KMS-11 (cell line): Measurements from ENCODE around the gene SPATA46.

Experiments
- H2AFZ ChIP-seq: fragments of 200-600 bp; sonication (generic); 2 replicates; pipeline ENCODE4 v1.6.1; 2016; ENCODE audit warnings: antibody characterized with exemption, mixed run types, low read depth
- H3K27ac ChIP-seq: fragments of 200-600 bp; sonication (generic); 2 replicates; pipeline ENCODE4 v1.6.1; 2016; ENCODE audit warnings: mild to moderate bottlenecking, mixed run types
- H3K27me3 ChIP-seq: fragments of 200-600 bp; sonication (generic); 2 replicates; pipeline ENCODE4 v1.6.1; 2017; ENCODE audit warnings: mild to moderate bottlenecking, low read depth, mixed run types, moderate library complexity; ENCODE audit not compliant: insufficient read depth
- H3K36me3 ChIP-seq: fragments of 200-600 bp; sonication (generic); 2 replicates; pipeline ENCODE4 v1.6.1; 2017; ENCODE audit warnings: mild to moderate bottlenecking, mixed run types; ENCODE audit not compliant: insufficient read depth
- H3K4me1 ChIP-seq: fragments of 200-600 bp; sonication (generic); 2 replicates; pipeline ENCODE4 v1.6.1; 2016; ENCODE audit warnings: mild to moderate bottlenecking, low read depth, mixed run types; ENCODE audit not compliant: poor library complexity, severe bottlenecking
- H3K4me2 ChIP-seq: fragments of 200-600 bp; sonication (generic); 2 replicates; pipeline ENCODE4 v1.7.0; 2016; ENCODE audit warnings: mild to moderate bottlenecking, mixed run types
- H3K4me3 ChIP-seq: fragments of 200-600 bp; sonication (generic); IDR thresholded peaks from 2 replicates; pipeline ENCODE4 v1.6.1; 2017; ENCODE audit warnings: low read depth, low read length, mixed read lengths; ENCODE audit not compliant: insufficient read depth
- H3K79me2 ChIP-seq: fragments of 200-600 bp; sonication (generic); 2 replicates; pipeline ENCODE4 v1.6.1; 2016; ENCODE audit warnings: low read depth, mixed run types; ENCODE audit not compliant: insufficient read depth
- H3K9ac ChIP-seq: fragments of 200-600 bp; sonication (generic); 2 replicates; pipeline ENCODE4 v1.6.1; 2016; ENCODE audit warnings: mild to moderate bottlenecking, mixed run types
- H4K20me1 ChIP-seq: fragments of 200-600 bp; sonication (generic); 2 replicates; pipeline ENCODE4 v1.6.1; 2016; ENCODE audit warnings: mild to moderate bottlenecking, mixed run types; ENCODE audit not compliant: insufficient read depth
- TF ChIP-seq, protein P1 (sequence below): fragments of 200-600 bp; sonication (generic); conservative IDR thresholded peaks from 2 replicates; pipeline ENCODE4 v1.6.1; 2017; ENCODE audit warnings: low read depth, mild to moderate bottlenecking, antibody characterized with exemption, low read length, moderate library complexity, mixed read lengths

SPATA46 gene

GRCh38 chr1:162335126-162335525, 41.5 kb downstream of the SPATA46 start:
- Histone ChIP-seq H3K79me2 (no peaks in the 10 kb centered on the region), H3K27ac (no peak overlapping the region), H2AFZ (no peak overlapping the region), H3K4me3 (no peak overlapping the region), H3K36me3 (no peaks in the 10 kb centered on the region), H4K20me1 (no peaks in the 10 kb centered on the region), H3K4me1 (no peaks in the 10 kb centered on the region), H3K4me2 (no peak overlapping the region), H3K27me3 (no peaks in the 10 kb centered on the region), H3K9ac (no peak overlapping the region)
- TF ChIP-seq, protein P1, sequence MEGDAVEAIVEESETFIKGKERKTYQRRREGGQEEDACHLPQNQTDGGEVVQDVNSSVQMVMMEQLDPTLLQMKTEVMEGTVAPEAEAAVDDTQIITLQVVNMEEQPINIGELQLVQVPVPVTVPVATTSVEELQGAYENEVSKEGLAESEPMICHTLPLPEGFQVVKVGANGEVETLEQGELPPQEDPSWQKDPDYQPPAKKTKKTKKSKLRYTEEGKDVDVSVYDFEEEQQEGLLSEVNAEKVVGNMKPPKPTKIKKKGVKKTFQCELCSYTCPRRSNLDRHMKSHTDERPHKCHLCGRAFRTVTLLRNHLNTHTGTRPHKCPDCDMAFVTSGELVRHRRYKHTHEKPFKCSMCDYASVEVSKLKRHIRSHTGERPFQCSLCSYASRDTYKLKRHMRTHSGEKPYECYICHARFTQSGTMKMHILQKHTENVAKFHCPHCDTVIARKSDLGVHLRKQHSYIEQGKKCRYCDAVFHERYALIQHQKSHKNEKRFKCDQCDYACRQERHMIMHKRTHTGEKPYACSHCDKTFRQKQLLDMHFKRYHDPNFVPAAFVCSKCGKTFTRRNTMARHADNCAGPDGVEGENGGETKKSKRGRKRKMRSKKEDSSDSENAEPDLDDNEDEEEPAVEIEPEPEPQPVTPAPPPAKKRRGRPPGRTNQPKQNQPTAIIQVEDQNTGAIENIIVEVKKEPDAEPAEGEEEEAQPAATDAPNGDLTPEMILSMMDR, result no peak

- no peak overlapping the region for H2AFZ ChIP-seq
- no peaks in the 10 kb centered on the region for H4K20me1 ChIP-seq
- no peaks in the 10 kb centered on the region for H3K36me3 ChIP-seq
- no peaks in the 10 kb centered on the region for H3K79me2 ChIP-seq
- H3K9ac ChIP-seq, result no peak overlapping the region
- no peak overlapping the region for H3K4me3 ChIP-seq
- TF ChIP-seq, protein P1, result no peak
- H3K4me1 ChIP-seq, result no peaks in the 10 kb centered on the region
- no peak overlapping the region for H3K27ac ChIP-seq
- H3K4me2 ChIP-seq, result no peak overlapping the region
- no peaks in the 10 kb centered on the region for H3K27me3 ChIP-seq
These were observed 42.7 kb downstream of the SPATA46 start for GRCh38 chr1:162333991-162334390.

GRCh38 chr1:162329826-162330225, 46.8 kb downstream of the SPATA46 start:
- H3K4me1 ChIP-seq, result peaks cover 21% of the 10 kb centered on the region
- H3K4me2 ChIP-seq, result no peak overlapping the region
- TF ChIP-seq, protein P1, result no peak
- H3K9ac ChIP-seq, result no peak overlapping the region
- H3K27ac ChIP-seq, result no peak overlapping the region
- H3K27me3 ChIP-seq, result no peaks in the 10 kb centered on the region
- no peaks in the 10 kb centered on the region for H3K36me3 ChIP-seq
- no peaks in the 10 kb centered on the region for H4K20me1 ChIP-seq
- no peak overlapping the region for H3K4me3 ChIP-seq
- no peak overlapping the region for H2AFZ ChIP-seq
- no peaks in the 10 kb centered on the region for H3K79me2 ChIP-seq

DNA sequence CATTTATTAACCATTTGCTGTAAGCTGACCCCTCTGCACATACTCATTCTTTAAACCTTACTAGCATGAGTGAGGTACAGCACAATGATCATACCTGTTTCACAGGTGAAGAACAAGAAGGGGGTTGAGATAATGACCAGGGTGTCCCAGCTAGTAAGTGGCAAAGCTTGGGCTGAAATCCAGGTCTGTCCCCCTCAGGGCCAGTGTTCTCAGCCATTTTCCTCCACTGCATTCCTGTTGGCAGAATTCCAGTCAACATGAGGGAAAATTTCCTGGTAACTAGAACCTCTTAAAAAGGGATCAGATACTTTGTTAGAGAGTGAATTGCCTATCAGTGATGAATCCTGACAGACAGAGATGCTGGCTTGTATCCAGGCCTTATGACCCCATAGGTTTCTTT, 48.1 kb downstream of the SPATA46 start:
- no peak overlapping the region for H3K4me3 ChIP-seq
- no peak overlapping the region for H2AFZ ChIP-seq
- no peaks in the 10 kb centered on the region for H3K36me3 ChIP-seq

More for the DNA sequence above, 48.1 kb downstream of the SPATA46 start:
- H3K79me2 ChIP-seq, result no peaks in the 10 kb centered on the region
- no peaks in the 10 kb centered on the region for H3K27me3 ChIP-seq
- H3K27ac ChIP-seq, result no peak overlapping the region
- no peaks in the 10 kb centered on the region for H4K20me1 ChIP-seq
- no peak overlapping the region for H3K9ac ChIP-seq
- H3K4me1 ChIP-seq, result peaks cover 34% of the 10 kb centered on the region
- TF ChIP-seq, protein P1, result no peak
- no peak overlapping the region for H3K4me2 ChIP-seq
